ENCODE results near the gene CCDC6.

Gene CCDC6

GRCh38 chr10:59830601-59831259 is 75.6 kb downstream of the CCDC6 start:
- no peaks in the 10 kb centered on the region for H4K20me1 ChIP-seq (ENCODE audit: low read depth, low read length)
- peaks cover 30% of the 10 kb centered on the region for H3F3A ChIP-seq (ENCODE audit: insufficient read depth)
- H3K4me2 ChIP-seq (ENCODE audit: low read depth, low read length, poor library complexity, severe bottlenecking): no peak overlapping the region
- TF ChIP-seq, protein P1, sequence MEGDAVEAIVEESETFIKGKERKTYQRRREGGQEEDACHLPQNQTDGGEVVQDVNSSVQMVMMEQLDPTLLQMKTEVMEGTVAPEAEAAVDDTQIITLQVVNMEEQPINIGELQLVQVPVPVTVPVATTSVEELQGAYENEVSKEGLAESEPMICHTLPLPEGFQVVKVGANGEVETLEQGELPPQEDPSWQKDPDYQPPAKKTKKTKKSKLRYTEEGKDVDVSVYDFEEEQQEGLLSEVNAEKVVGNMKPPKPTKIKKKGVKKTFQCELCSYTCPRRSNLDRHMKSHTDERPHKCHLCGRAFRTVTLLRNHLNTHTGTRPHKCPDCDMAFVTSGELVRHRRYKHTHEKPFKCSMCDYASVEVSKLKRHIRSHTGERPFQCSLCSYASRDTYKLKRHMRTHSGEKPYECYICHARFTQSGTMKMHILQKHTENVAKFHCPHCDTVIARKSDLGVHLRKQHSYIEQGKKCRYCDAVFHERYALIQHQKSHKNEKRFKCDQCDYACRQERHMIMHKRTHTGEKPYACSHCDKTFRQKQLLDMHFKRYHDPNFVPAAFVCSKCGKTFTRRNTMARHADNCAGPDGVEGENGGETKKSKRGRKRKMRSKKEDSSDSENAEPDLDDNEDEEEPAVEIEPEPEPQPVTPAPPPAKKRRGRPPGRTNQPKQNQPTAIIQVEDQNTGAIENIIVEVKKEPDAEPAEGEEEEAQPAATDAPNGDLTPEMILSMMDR (IDR thresholded peaks at IDR 0.05; ENCODE audit: insufficient read depth, low read length, poor library complexity, severe bottlenecking): peak; percentile 65
- TF ChIP-seq EZH2phosphoT487 (conservative IDR thresholded peaks at IDR 0.05; ENCODE audit: low read length): no peak
- H3K9ac ChIP-seq (ENCODE audit: low read length): no peak overlapping the region
- H3K36me3 ChIP-seq (ENCODE audit: low read length): peaks cover 7% of the 10 kb centered on the region; the same call in 1 of the 2 replicates
- H2AFZ ChIP-seq (ENCODE audit: low read depth, low read length, severe bottlenecking): no peak overlapping the region
- H3K9me3 ChIP-seq (ENCODE audit: insufficient read depth, low read length): no peaks in the 10 kb centered on the region
- H3K27ac ChIP-seq (ENCODE audit: low read depth, low read length): no peak overlapping the region
- peaks cover 34% of the 10 kb centered on the region; the same call in 1 of the 2 replicates for H3K79me2 ChIP-seq (ENCODE audit: insufficient read depth, low read length)
- H3K27me3 ChIP-seq (ENCODE audit: low read length): no peaks in the 10 kb centered on the region
- H3K9me2 ChIP-seq (replicated peaks; ENCODE audit: insufficient read depth, low read length): no peaks in the 10 kb centered on the region
- H3K4me3 ChIP-seq (ENCODE audit: insufficient read depth, low read length, poor library complexity, severe bottlenecking): no peak overlapping the region

DNA sequence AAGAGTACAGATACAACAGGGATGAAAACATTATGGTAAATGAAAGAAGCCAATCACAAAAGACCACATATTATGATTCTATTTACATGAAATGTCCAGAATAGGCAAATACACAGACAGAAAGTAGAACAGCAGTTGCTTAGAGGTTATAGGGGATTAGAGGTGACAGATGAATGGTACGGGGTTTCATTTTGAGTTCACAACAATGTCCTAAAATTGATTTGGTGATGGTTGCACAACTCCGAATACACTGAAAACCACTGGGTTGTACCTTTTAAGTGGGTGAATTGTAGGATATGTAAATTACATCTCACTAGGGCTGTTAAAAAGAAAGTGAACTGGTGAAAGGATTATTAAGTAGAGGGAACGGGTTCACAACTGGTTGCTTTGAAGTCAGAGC is 76.8 kb downstream of the CCDC6 start:
- H3K27ac ChIP-seq (ENCODE audit: low read depth, low read length): no peak overlapping the region
- H3K9me2 ChIP-seq (replicated peaks; ENCODE audit: insufficient read depth, low read length): no peaks in the 10 kb centered on the region
- peaks cover 39% of the 10 kb centered on the region; the same call in 1 of the 2 replicates for H3K79me2 ChIP-seq (ENCODE audit: insufficient read depth, low read length)
- H3K4me2 ChIP-seq (ENCODE audit: low read depth, low read length, poor library complexity, severe bottlenecking): no peak overlapping the region
- no peak overlapping the region for H3K9ac ChIP-seq (ENCODE audit: low read length)
- no peak overlapping the region for H3K4me3 ChIP-seq (ENCODE audit: insufficient read depth, low read length, poor library complexity, severe bottlenecking)
- no peak for TF ChIP-seq EZH2phosphoT487 (conservative IDR thresholded peaks at IDR 0.05; ENCODE audit: low read length)
- TF ChIP-seq, protein P1 (IDR thresholded peaks at IDR 0.05; ENCODE audit: insufficient read depth, low read length, poor library complexity, severe bottlenecking): no peak
- H3K36me3 ChIP-seq (ENCODE audit: low read length): peaks cover 11% of the 10 kb centered on the region; the same call in 1 of the 2 replicates
- H3F3A ChIP-seq (ENCODE audit: insufficient read depth): peaks cover 19% of the 10 kb centered on the region
- no peaks in the 10 kb centered on the region for H4K20me1 ChIP-seq (ENCODE audit: low read depth, low read length)
- H3K9me3 ChIP-seq (ENCODE audit: insufficient read depth, low read length): no peaks in the 10 kb centered on the region
- no peak overlapping the region for H2AFZ ChIP-seq (ENCODE audit: low read depth, low read length, severe bottlenecking)
- no peaks in the 10 kb centered on the region for H3K27me3 ChIP-seq (ENCODE audit: low read length)

- Histone ChIP-seq H3K9ac (ENCODE audit: low read length) (no peak overlapping the region), H3K9me3 (ENCODE audit: insufficient read depth, low read length) (no peaks in the 10 kb centered on the region), H4K20me1 (ENCODE audit: low read depth, low read length) (no peaks in the 10 kb centered on the region), H3K9me2 (replicated peaks; ENCODE audit: insufficient read depth, low read length) (no peaks in the 10 kb centered on the region), H3K4me3 (ENCODE audit: insufficient read depth, low read length, poor library complexity, severe bottlenecking) (no peak overlapping the region), H3K27ac (ENCODE audit: low read depth, low read length) (no peak overlapping the region), H3K36me3 (ENCODE audit: low read length) (peaks cover 13% of the 10 kb centered on the region; the same call in 1 of the 2 replicates), H3F3A (ENCODE audit: insufficient read depth) (peaks cover 13% of the 10 kb centered on the region), H3K27me3 (ENCODE audit: low read length) (no peaks in the 10 kb centered on the region), H3K4me2 (ENCODE audit: low read depth, low read length, poor library complexity, severe bottlenecking) (no peak overlapping the region), H3K79me2 (ENCODE audit: insufficient read depth, low read length) (peaks cover 39% of the 10 kb centered on the region; the same call in 1 of the 2 replicates), H2AFZ (ENCODE audit: low read depth, low read length, severe bottlenecking) (no peak overlapping the region)
- TF ChIP-seq EZH2phosphoT487 (conservative IDR thresholded peaks at IDR 0.05; ENCODE audit: low read length): no peak
- TF ChIP-seq, protein P1 (IDR thresholded peaks at IDR 0.05; ENCODE audit: insufficient read depth, low read length, poor library complexity, severe bottlenecking): no peak
These were observed 77.3 kb downstream of the CCDC6 start for GRCh38 chr10:59829024-59829423.
